H1 (cell line): ENCODE data around the gene ZSCAN4. TPM values are rescaled to one million over a fixed set of nuclear protein-coding genes. Genes with fewer than 3 reads are reported as not detected.

Experiments
- CTCF ChIA-PET: fragments of 300-600 bp; sonication (Branson Sonifier 250); formaldehyde crosslinking; loops from one replicate; lab custom pipeline; 2021; ENCODE audit not compliant: partially characterized antibody; lab: Charles Lee
- POLR2A ChIA-PET: fragments of 300-600 bp; sonication (Branson Sonifier 250); formaldehyde crosslinking; loops from one replicate; lab custom pipeline; 2021; ENCODE audit warnings: inconsistent platforms; ENCODE audit not compliant: partially characterized antibody; lab: Charles Lee
- DNase-seq, 2 experiments: peaks; one replicate each; pipeline versions ENCODE4 v3.0.0 to v3.0.0-alpha.2; 2010 to 2022; ENCODE audit warnings: low spot score in 2 of 2, low read depth in 1 of 2, mixed read lengths in 1 of 2
- FAIRE-seq: peaks from 2 replicates; lab custom pipeline; 2011; peaks lifted over from hg19 to GRCh38; lab: Jason Lieb, UNC
- H2AFZ ChIP-seq: 2 replicates; pipeline ENCODE4 v1.8.1; 2012; ENCODE audit warnings: low read length, inconsistent platforms
- H2AK5ac ChIP-seq: 2 replicates; pipeline ENCODE4 v1.6.1; 2013; ENCODE audit warnings: low read depth, low read length
- H2BK120ac ChIP-seq: replicated peaks from 2 replicates; pipeline ENCODE3; 2013; ENCODE audit warnings: low read depth, low read length, inconsistent platforms
- H2BK12ac ChIP-seq: 2 replicates; pipeline ENCODE4 v1.6.1; 2013; ENCODE audit warnings: low read depth, low read length
- H2BK15ac ChIP-seq: 2 replicates; pipeline ENCODE4 v1.6.1; 2013; ENCODE audit warnings: low read length
- H2BK20ac ChIP-seq: 2 replicates; pipeline ENCODE4 v1.6.1; 2013; ENCODE audit warnings: low read length
- H2BK5ac ChIP-seq: 2 replicates; pipeline ENCODE4 v1.6.1; 2013; ENCODE audit warnings: low read depth, low read length
- H3K14ac ChIP-seq: 2 replicates; pipeline ENCODE4 v1.6.1; 2013; ENCODE audit warnings: inconsistent platforms; ENCODE audit not compliant: insufficient read length
- H3K18ac ChIP-seq: 2 replicates; pipeline ENCODE4 v1.6.1; 2013; ENCODE audit warnings: low read length; ENCODE audit errors: extremely low read depth
- H3K23ac ChIP-seq: 2 replicates; pipeline ENCODE4 v1.6.1; 2013; ENCODE audit warnings: inconsistent platforms; ENCODE audit not compliant: insufficient read length
- H3K23me2 ChIP-seq: 2 replicates; pipeline ENCODE4 v1.6.1; 2013; ENCODE audit warnings: low read depth, low read length
- H3K27ac ChIP-seq: 2 replicates; pipeline ENCODE4 v1.6.1; 2011; ENCODE audit warnings: low read depth, low read length, inconsistent platforms
- H3K27me3 ChIP-seq, 4 experiments: replicated peaks in 1 of 4; 1 replicate in 1 of 4; 2 replicates in 3 of 4; pipeline versions ENCODE4 v1.6.1 to v1.8.1; 2011 to 2013; ENCODE audit warnings: low read length in 3 of 4, mild to moderate bottlenecking in 3 of 4, inconsistent platforms in 2 of 4, mixed read lengths in 2 of 4, moderate library complexity in 1 of 4; ENCODE audit not compliant: control insufficient read depth in 3 of 4, insufficient read depth in 3 of 4; ENCODE audit errors: extremely low read depth in 1 of 4
- H3K36me3 ChIP-seq, 4 experiments: 2 replicates each; pipeline versions ENCODE4 v1.6.1 to v1.8.1; 2011 to 2013; ENCODE audit warnings: mild to moderate bottlenecking in 4 of 4, low read length in 3 of 4, moderate library complexity in 2 of 4, control low read depth in 1 of 4, inconsistent platforms in 1 of 4; ENCODE audit not compliant: insufficient read depth in 4 of 4, control insufficient read depth in 2 of 4
- H3K4ac ChIP-seq: replicated peaks from 2 replicates; pipeline ENCODE3; 2013; ENCODE audit warnings: low read length, low read depth, mixed read lengths, inconsistent platforms; ENCODE audit not compliant: insufficient read length
- H3K4me1 ChIP-seq, 4 experiments: replicated peaks in 1 of 4; 1 replicate in 1 of 4; 2 replicates in 3 of 4; pipeline versions ENCODE4 v1.6.1 to v1.8.1; 2011 to 2013; ENCODE audit warnings: low read length in 3 of 4, inconsistent platforms in 2 of 4, mixed read lengths in 1 of 4; ENCODE audit not compliant: insufficient read depth in 4 of 4, control insufficient read depth in 3 of 4
- H3K4me2 ChIP-seq, 2 experiments: 2 replicates each; pipeline versions ENCODE4 v1.6.1 to v1.8.1; 2011 to 2013; ENCODE audit warnings: low read depth in 2 of 2, low read length in 2 of 2, control low read depth in 1 of 2, inconsistent platforms in 1 of 2, mild to moderate bottlenecking in 1 of 2; ENCODE audit not compliant: insufficient read depth in 1 of 2
- H3K4me3 ChIP-seq, 4 experiments: fragments of 200-600, 300-600 bp in 1 of 4; sonication (generic), shearing (Covaris generic), sonication (Bioruptor Twin) in 1 of 4; 2 replicates each; pipeline versions ENCODE4 v1.5.1 to v1.8.1; 2011 to 2016; ENCODE audit warnings: low read length in 4 of 4, low read depth in 3 of 4, control low read depth in 2 of 4, inconsistent platforms in 2 of 4, mild to moderate bottlenecking in 2 of 4, mixed read lengths in 1 of 4, moderate library complexity in 1 of 4; ENCODE audit not compliant: insufficient read depth in 2 of 4; ENCODE audit errors: extremely low read depth in 1 of 4
- H3K56ac ChIP-seq: replicated peaks from 2 replicates; pipeline ENCODE3; 2013; ENCODE audit warnings: low read depth, mild to moderate bottlenecking, mixed read lengths, low read length, inconsistent platforms; ENCODE audit not compliant: insufficient read length
- H3K79me1 ChIP-seq: 2 replicates; pipeline ENCODE4 v1.6.1; 2013; ENCODE audit warnings: low read depth, low read length, control low read depth
- H3K79me2 ChIP-seq, 2 experiments: 2 replicates each; pipeline versions ENCODE4 v1.6.1 to v1.8.1; 2012 to 2013; ENCODE audit warnings: low read length in 2 of 2, mild to moderate bottlenecking in 2 of 2, inconsistent platforms in 1 of 2; ENCODE audit not compliant: insufficient read depth in 2 of 2, control insufficient read depth in 1 of 2
- H3K9ac ChIP-seq, 4 experiments: replicated peaks in 1 of 4; 1 replicate in 1 of 4; 2 replicates in 3 of 4; pipeline versions ENCODE4 v1.6.1 to v1.8.1; 2011 to 2013; ENCODE audit warnings: low read depth in 3 of 4, low read length in 3 of 4, control low read depth in 2 of 4, mild to moderate bottlenecking in 2 of 4, moderate library complexity in 2 of 4, inconsistent platforms in 1 of 4; ENCODE audit errors: extremely low read depth in 1 of 4
- H3K9me3 ChIP-seq, 2 experiments: 2 replicates each; pipeline versions ENCODE4 v1.6.1 to v1.8.1; 2012 to 2013; ENCODE audit warnings: mild to moderate bottlenecking in 2 of 2, moderate library complexity in 2 of 2, control low read depth in 1 of 2, inconsistent platforms in 1 of 2, low read depth in 1 of 2, low read length in 1 of 2, mixed read lengths in 1 of 2; ENCODE audit not compliant: insufficient read depth in 2 of 2
- H4K20me1 ChIP-seq, 2 experiments: replicated peaks in 1 of 2; 2 replicates each; pipeline versions ENCODE3 to v1.8.1; 2011 to 2013; ENCODE audit warnings: inconsistent platforms in 2 of 2, low read length in 2 of 2, mild to moderate bottlenecking in 1 of 2; ENCODE audit not compliant: insufficient read depth in 2 of 2, control insufficient read depth in 1 of 2
- H4K5ac ChIP-seq: 2 replicates; pipeline ENCODE4 v1.6.1; 2013; ENCODE audit warnings: low read length, low read depth, mixed read lengths, inconsistent platforms; ENCODE audit not compliant: insufficient read length
- H4K8ac ChIP-seq: 2 replicates; pipeline ENCODE4 v1.8.0; 2013; ENCODE audit warnings: mild to moderate bottlenecking, moderate library complexity, low read length, inconsistent platforms; ENCODE audit not compliant: insufficient read depth; ENCODE audit errors: extremely low read depth
- H4K91ac ChIP-seq: replicated peaks from 2 replicates; pipeline ENCODE3; 2013; ENCODE audit warnings: low read length, mixed read lengths, inconsistent platforms; ENCODE audit not compliant: insufficient read length
- EGR1 ChIP-seq: IDR thresholded peaks from 2 replicates; pipeline ENCODE4 v1.6.1; 2011; ENCODE audit warnings: low read depth, low read length, borderline replicate concordance
- EZH2 ChIP-seq: fragments of 200-600 bp; sonication (generic); IDR thresholded peaks from 2 replicates; pipeline ENCODE4 v1.7.1; 2012; ENCODE audit warnings: low read depth, mild to moderate bottlenecking, moderate library complexity, low read length, inconsistent platforms; ENCODE audit not compliant: severe bottlenecking
- POLR2A ChIP-seq, 2 experiments: IDR thresholded peaks; 1 replicate in 1 of 2; 2 replicates in 1 of 2; pipeline ENCODE4 v1.6.1; 2011; ENCODE audit warnings: low read depth in 2 of 2, low read length in 2 of 2, mild to moderate bottlenecking in 2 of 2; ENCODE audit errors: control extremely low read depth in 1 of 2
- RAD21 ChIP-seq, 2 experiments: IDR thresholded peaks in 1 of 2; conservative IDR thresholded peaks in 1 of 2; 2 replicates each; pipeline ENCODE4 v1.6.1; 2011; ENCODE audit warnings: low read depth in 2 of 2, low read length in 2 of 2, improper control_type of control experiment in 1 of 2, inconsistent platforms in 1 of 2, mild to moderate bottlenecking in 1 of 2, moderate library complexity in 1 of 2
- SIN3A ChIP-seq, 2 experiments: IDR thresholded peaks in 1 of 2; conservative IDR thresholded peaks in 1 of 2; 2 replicates each; pipeline ENCODE4 v1.6.1; 2011 to 2012; ENCODE audit warnings: low read length in 2 of 2, improper control_type of control experiment in 1 of 2, low read depth in 1 of 2, mild to moderate bottlenecking in 1 of 2
- WGBS, 2 experiments: shearing (Covaris generic) in 1 of 2; methylation state at CpG; one replicate each; pipeline versions ENCODE4 v1.1.6 to v1.1.7; 2013 to 2015; ENCODE audit warnings: low lambda C conversion rate in 2 of 2, mixed read lengths in 2 of 2, inconsistent platforms in 1 of 2, low coverage in 1 of 2, missing lambda C conversion rate in 1 of 2; ENCODE audit not compliant: insufficient replicate concordance in 2 of 2, insufficient coverage in 1 of 2, insufficient read length in 1 of 2; ENCODE audit errors: extremely low coverage in 1 of 2, missing lambda C conversion rate in 1 of 2; 5-methylcytosine and 5-hydroxymethylcytosine counted together
- polyA plus RNA-seq, 7 experiments: library from polyadenylated mRNA; depleted of rRNA in 3 of 7; stranded (reverse) in 5 of 7; unstranded in 2 of 7; fragments of >200 nt in 5 of 7; fragments of 200-250 nt in 2 of 7; gene quantifications; 1 replicate in 5 of 7; 2 replicates in 1 of 7; 4 replicates in 1 of 7; pipeline versions ENCODE4 v1.2.1 to v1.2.3, GENCODE V29; 2011 to 2013; ENCODE audit warnings: missing spikeins in 2 of 7, mixed read lengths in 2 of 7
- total RNA-seq: library from RNA; stranded (reverse); fragmentation: NEBNext Ultra II Directional; extraction: Animal tissue kit (Norgen Biotek cat#: 25700); gene quantifications from 2 replicates; pipeline ENCODE4 v1.2.1, GENCODE V29; 2021

ZSCAN4 gene
- total and polyA plus RNA-seq, 2 of the 8 experiments (the other 6 are each of a cell fraction or from before 2014, with no cell fraction given) = not detected

- no peak for TF ChIP-seq EZH2
- TF ChIP-seq POLR2A (IDR thresholded peaks at IDR 0.05; ENCODE audit: control extremely low read depth in 1 of 2, low read depth in 2 of 2, low read length in 2 of 2) = no peak
- 0 out of 4 replicates have a peak, but pooled peaks of 1 of the 2 experiments have one; percentile 7 for TF ChIP-seq RAD21 (IDR thresholded peaks at IDR 0.05 in 1 of 2, conservative IDR thresholded peaks at IDR 0.05 in 1 of 2; ENCODE audit: low read depth in 2 of 2, low read length in 2 of 2)
- TF ChIP-seq EGR1 = no peak
- no peak for TF ChIP-seq SIN3A (conservative IDR thresholded peaks at IDR 0.05 in 1 of 2, IDR thresholded peaks at IDR 0.05 in 1 of 2; ENCODE audit: low read depth in 1 of 2, low read length in 2 of 2)
- H3K9me3 ChIP-seq = no peaks in the 10 kb centered on the region
- no peak overlapping the region for H3K23ac ChIP-seq
- WGBS, 2 experiments = 91% methylated on average over 6 of the region's 6 CpGs; no CpG with 5 or more reads in 1 of the 2 experiments
- no peak overlapping the region for H2BK15ac ChIP-seq
- no peak overlapping the region for H2BK20ac ChIP-seq
- H3K18ac ChIP-seq = no peak overlapping the region
- H4K91ac ChIP-seq = no peak overlapping the region
- no peaks in the 10 kb centered on the region for H3K79me1 ChIP-seq
- CTCF ChIA-PET = interaction anchor here (0.9 kb wide), 1 partner anchor 15 kb away, joined by 4 read pairs; the partner anchor contains the start of gene ZNF211
- no peaks in the 10 kb centered on the region for H3K36me3 ChIP-seq
- no peak overlapping the region for H3K4me3 ChIP-seq
- no peak overlapping the region for H3K9ac ChIP-seq
- peak in 1 of 2 experiments; percentile 14 for DNase-seq
- H4K8ac ChIP-seq = no peak overlapping the region
- H3K4me2 ChIP-seq = no peak overlapping the region
- peaks cover 0 to 2% (median 0%) of the 10 kb centered on the region in 4 experiments; a peak in 1 of 7 replicates for H3K4me1 ChIP-seq
- H2AFZ ChIP-seq = no peak overlapping the region
- H3K4ac ChIP-seq = no peak overlapping the region
- H2BK120ac ChIP-seq = no peak overlapping the region
- no peak for FAIRE-seq
- no peak overlapping the region for H4K5ac ChIP-seq
- no peak overlapping the region for H2AK5ac ChIP-seq
- POLR2A ChIA-PET = interaction anchor here (1.0 to 2.2 kb wide), 3 partner anchors 16 to 32 kb away, joined by 3 to 5 read pairs (median 3); partner anchors contain the start of gene ZNF211
- H2BK12ac ChIP-seq = no peak overlapping the region
- no peak overlapping the region for H3K56ac ChIP-seq
- no peak overlapping the region for H2BK5ac ChIP-seq
- no peak overlapping the region for H3K14ac ChIP-seq
- H3K23me2 ChIP-seq = no peaks in the 10 kb centered on the region; the same call in 1 of the 2 replicates
- H3K79me2 ChIP-seq = no peaks in the 10 kb centered on the region
- H3K27ac ChIP-seq = no peak overlapping the region
- H3K27me3 ChIP-seq = no peaks in the 10 kb centered on the region
- no peaks in the 10 kb centered on the region for H4K20me1 ChIP-seq
Observed at GRCh38 chr19:57648331-57649003, 20.3 kb upstream of the ZSCAN4 start.
